Skeletal muscle tissue (tissue), 4 donors: ENCODE results near the gene SLC1A2. TPM values are rescaled to one million over a fixed set of nuclear protein-coding genes. Genes with fewer than 3 reads are reported as not detected.

ENCODE experiments used
- H3K27ac ChIP-seq: one replicate; pipeline ENCODE4 v1.7.0; 2013; ENCODE audit warnings: mild to moderate bottlenecking, low read depth, low read length, inconsistent platforms
- H3K27me3 ChIP-seq, 3 donors: one replicate each; pipeline ENCODE4 v1.7.0; 2013; ENCODE audit warnings: low read length in 3 of 3; ENCODE audit not compliant: control insufficient read depth in 3 of 3, insufficient read depth in 3 of 3
- H3K36me3 ChIP-seq, 3 donors: one replicate each; pipeline ENCODE4 v1.7.0; 2013; ENCODE audit warnings: low read length in 3 of 3; ENCODE audit not compliant: control insufficient read depth in 3 of 3, insufficient read depth in 3 of 3
- H3K4me1 ChIP-seq, 3 donors: one replicate each; pipeline ENCODE4 v1.7.0; 2013; ENCODE audit warnings: low read length in 3 of 3, mild to moderate bottlenecking in 3 of 3; ENCODE audit not compliant: control insufficient read depth in 3 of 3, insufficient read depth in 3 of 3
- H3K4me3 ChIP-seq, 3 donors: one replicate each; pipeline ENCODE4 v1.7.0; 2013; ENCODE audit warnings: low read length in 3 of 3
- H3K9ac ChIP-seq, 3 donors: one replicate each; pipeline ENCODE4 v1.7.0; 2013; ENCODE audit warnings: low read length in 3 of 3, mild to moderate bottlenecking in 3 of 3, moderate library complexity in 2 of 3, low read depth in 1 of 3
- H3K9me3 ChIP-seq, 3 donors: one replicate each; pipeline ENCODE4 v1.7.0; 2013; ENCODE audit warnings: low read length in 3 of 3; ENCODE audit not compliant: control insufficient read depth in 3 of 3
- total RNA-seq: library from RNA; depleted of rRNA; stranded (reverse); fragments of >200 nt; gene quantifications from one replicate; pipeline ENCODE4 v1.2.3, GENCODE V29; 2014
- donor health status: Osteomylitis.

Gene SLC1A2
- total RNA-seq, 1 donor from 2014 or later = 1.6 TPM

DNA sequence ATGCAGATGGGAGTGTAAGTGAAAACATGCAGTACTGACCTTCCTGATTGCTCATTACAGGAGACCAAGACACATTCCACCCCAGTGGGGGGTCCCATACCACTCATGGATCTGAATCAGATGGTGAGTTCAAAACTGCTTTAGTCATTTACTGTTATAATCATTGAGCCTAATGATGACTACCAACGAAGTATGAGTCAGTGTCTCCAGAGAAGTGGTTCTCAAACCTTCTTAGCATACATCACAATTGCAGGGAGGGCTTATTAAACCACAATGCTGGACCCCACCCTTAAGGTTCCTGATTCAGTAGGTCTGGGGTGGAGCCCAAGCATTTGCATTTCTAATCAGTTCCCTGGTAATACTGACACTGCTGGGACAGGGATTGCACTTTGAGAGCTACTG is 204.6 kb downstream of the SLC1A2 start:
- H3K36me3 ChIP-seq = peaks cover 0 to 34% (median 12%) of the 10 kb centered on the region in 3 donors
- no peaks in the 10 kb centered on the region for H3K27me3 ChIP-seq
- no peak overlapping the region for H3K27ac ChIP-seq
- H3K4me1 ChIP-seq = peaks cover 0 to 2% (median 0%) of the 10 kb centered on the region in 3 donors
- H3K9me3 ChIP-seq = no peaks in the 10 kb centered on the region
- no peak overlapping the region for H3K4me3 ChIP-seq
- H3K9ac ChIP-seq = no peak overlapping the region

DNA sequence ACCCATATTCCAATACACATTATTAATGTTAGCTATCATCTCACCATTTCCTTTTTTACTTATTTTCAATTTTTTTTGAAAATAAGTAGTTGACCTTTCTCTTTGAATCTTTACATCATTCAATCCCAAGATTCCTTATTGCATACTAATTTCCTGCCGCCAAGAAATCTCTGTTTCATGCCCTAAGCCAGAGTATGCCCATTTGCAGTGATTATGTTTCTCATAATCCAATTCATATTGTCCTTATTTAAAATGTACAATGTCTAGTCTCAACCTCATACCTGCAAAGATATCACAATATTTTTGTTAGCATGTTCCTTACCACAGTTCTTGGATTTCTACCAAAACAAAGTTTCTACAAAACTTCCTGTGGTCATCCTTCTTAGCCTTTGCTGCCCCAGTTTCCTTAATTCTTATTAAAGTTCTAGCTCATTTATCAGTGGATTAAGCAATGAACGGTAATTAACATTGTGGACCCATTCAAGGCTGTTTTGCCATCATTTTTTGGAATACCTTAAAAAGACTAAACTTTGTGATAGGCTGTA is 205.1 kb downstream of the SLC1A2 start:
- H3K27ac ChIP-seq = no peak overlapping the region
- H3K9ac ChIP-seq = no peak overlapping the region
- peaks cover 0 to 30% (median 12%) of the 10 kb centered on the region in 3 donors for H3K36me3 ChIP-seq
- no peaks in the 10 kb centered on the region for H3K9me3 ChIP-seq
- no peak overlapping the region for H3K4me3 ChIP-seq
- H3K4me1 ChIP-seq = peaks cover 0 to 2% (median 0%) of the 10 kb centered on the region in 3 donors
- no peaks in the 10 kb centered on the region for H3K27me3 ChIP-seq

DNA sequence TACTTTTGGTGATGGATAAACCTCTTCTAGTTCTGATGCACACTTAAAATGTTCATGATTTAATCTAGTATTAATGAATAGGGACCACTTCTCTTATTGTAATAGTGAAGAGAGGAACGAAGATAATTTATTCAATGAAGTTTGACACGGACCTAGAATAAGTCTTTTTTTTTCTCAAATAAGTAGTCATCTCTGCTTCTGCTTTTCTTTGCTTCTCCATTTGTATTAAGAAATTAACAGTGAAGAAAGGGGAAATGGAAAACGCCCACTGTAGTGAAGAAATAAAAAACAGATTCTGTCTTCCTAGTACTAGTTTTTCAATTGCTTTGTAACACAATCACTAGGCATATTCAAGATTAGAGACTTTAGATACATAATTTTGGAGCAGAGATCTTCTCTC is 207.4 kb downstream of the SLC1A2 start:
- Histone ChIP-seq H3K4me3 (no peak overlapping the region), H3K27me3 (no peaks in the 10 kb centered on the region), H3K9ac (no peak overlapping the region), H3K36me3 (peaks cover 0 to 18% (median 12%) of the 10 kb centered on the region in 3 donors), H3K4me1 (peaks cover 0 to 2% (median 0%) of the 10 kb centered on the region in 3 donors), H3K27ac (no peak overlapping the region), H3K9me3 (no peaks in the 10 kb centered on the region)

GRCh38 chr11:35210876-35211546 is 208.3 kb downstream of the SLC1A2 start:
- Histone ChIP-seq H3K27me3 (no peaks in the 10 kb centered on the region), H3K4me1 (no peaks in the 10 kb centered on the region), H3K36me3 (peaks cover 0 to 10% (median 9%) of the 10 kb centered on the region in 3 donors), H3K9ac (no peak overlapping the region), H3K9me3 (no peaks in the 10 kb centered on the region), H3K4me3 (no peak overlapping the region), H3K27ac (no peak overlapping the region)

DNA sequence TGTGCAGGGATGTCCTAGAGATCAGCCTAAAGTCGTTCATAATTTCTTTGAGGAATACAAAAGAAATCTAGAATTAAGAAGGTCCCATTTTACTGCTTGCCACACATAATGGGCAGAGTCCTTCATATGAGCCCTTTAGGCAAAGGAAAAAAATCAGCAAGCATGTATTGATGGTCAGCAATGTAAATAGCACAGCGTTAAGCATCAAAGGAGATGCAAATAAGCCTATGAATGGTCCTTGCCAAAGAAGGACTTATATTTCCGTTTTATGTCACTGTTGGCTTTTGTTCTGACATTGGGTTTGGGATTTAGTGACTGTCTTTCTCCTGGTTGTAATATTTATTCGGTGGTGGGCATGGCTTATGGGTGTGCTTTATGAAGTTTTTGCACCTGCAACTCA is 210.6 kb downstream of the SLC1A2 start:
- H3K4me1 ChIP-seq = no peaks in the 10 kb centered on the region
- no peak overlapping the region for H3K9ac ChIP-seq
- no peaks in the 10 kb centered on the region for H3K9me3 ChIP-seq
- no peak overlapping the region for H3K27ac ChIP-seq
- no peak overlapping the region for H3K4me3 ChIP-seq
- H3K27me3 ChIP-seq = no peaks in the 10 kb centered on the region
- H3K36me3 ChIP-seq = peaks cover 0 to 14% (median 14%) of the 10 kb centered on the region in 3 donors

GRCh38 chr11:35207471-35208403 is 211.6 kb downstream of the SLC1A2 start:
- no peak overlapping the region for H3K9ac ChIP-seq
- H3K27me3 ChIP-seq = no peaks in the 10 kb centered on the region
- H3K9me3 ChIP-seq = no peaks in the 10 kb centered on the region
- H3K27ac ChIP-seq = no peak overlapping the region
- H3K36me3 ChIP-seq = peaks cover 0 to 14% (median 14%) of the 10 kb centered on the region in 3 donors
- no peaks in the 10 kb centered on the region for H3K4me1 ChIP-seq
- no peak overlapping the region for H3K4me3 ChIP-seq

- Histone ChIP-seq H3K9me3 (no peaks in the 10 kb centered on the region), H3K9ac (no peak overlapping the region), H3K4me3 (no peak overlapping the region), H3K4me1 (no peaks in the 10 kb centered on the region), H3K27me3 (no peaks in the 10 kb centered on the region), H3K36me3 (peaks cover 0 to 18% (median 14%) of the 10 kb centered on the region in 3 donors), H3K27ac (no peak overlapping the region)
These were observed 212.7 kb downstream of the SLC1A2 start for GRCh38 chr11:35206616-35207015.

GRCh38 chr11:35204614-35205013 is 214.7 kb downstream of the SLC1A2 start:
- Histone ChIP-seq H3K36me3 (peaks cover 0 to 17% (median 15%) of the 10 kb centered on the region in 3 donors), H3K4me3 (no peak overlapping the region), H3K9me3 (no peaks in the 10 kb centered on the region), H3K27me3 (no peaks in the 10 kb centered on the region), H3K27ac (no peak overlapping the region), H3K4me1 (no peaks in the 10 kb centered on the region), H3K9ac (no peak overlapping the region)
